Measurements from ENCODE around the gene CLPX. TPM values are rescaled to one million over a fixed set of nuclear protein-coding genes. Genes with fewer than 3 reads are reported as not detected.
"Not testable (repeated sequence)": the region's sequence is repeated elsewhere in the genome, so short reads cannot be mapped to it uniquely, and the experiment has no call there.

Gene CLPX
- polyA plus RNA-seq (2011; rRNA removed) (13.3 and 29.7 TPM in 2 replicates), polyA minus RNA-seq (2011; rRNA and poly(A)+ RNA removed) (7.4 and 13.1 TPM in 2 replicates)

DNA sequence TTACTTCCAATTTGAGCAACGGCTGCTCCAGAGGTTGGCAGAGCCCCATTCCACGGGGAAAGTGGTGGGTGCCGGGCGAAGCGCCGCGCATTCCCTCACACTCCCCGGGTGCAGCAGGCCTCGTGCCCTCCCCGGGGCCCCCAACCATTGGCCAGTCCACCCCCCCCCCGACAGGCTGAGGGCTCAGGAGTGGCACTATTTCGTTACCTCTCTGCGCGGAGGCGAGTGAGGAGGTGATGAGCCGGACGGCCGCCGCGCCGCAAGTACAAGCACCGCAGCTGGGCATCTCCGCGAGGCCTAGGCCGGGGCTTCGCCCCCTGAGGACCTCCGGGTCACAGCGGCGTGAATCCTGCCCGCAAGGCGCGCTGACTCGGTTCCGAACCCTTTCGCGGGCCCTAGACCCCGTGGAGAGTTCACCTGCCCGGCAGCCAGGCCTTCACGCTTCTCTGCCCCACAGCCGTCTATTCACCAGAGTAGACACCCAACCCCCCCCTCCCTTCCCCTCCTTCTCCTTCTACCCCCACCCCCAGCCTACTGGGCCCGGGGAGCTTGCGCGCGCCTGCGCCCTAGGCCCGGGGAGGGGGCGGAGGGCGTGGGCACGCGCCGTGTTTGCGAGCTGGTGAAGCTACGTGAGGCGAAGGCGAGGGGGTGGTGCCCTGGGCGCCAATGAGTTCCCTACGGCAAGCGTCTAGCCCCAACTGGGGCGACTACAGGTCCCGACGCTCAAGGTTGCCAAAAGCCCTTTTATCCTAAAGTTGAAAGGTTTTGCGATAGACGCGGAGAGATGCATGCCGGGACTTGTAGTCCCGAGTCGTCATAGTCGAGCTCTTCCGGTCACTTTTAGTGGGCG, at the start of gene CLPX:
Gene CLPX, minus strand, starts transcription at position 475 of the 850 bp plus-strand sequence. Its CDS starts 189 bp downstream, at position 286.
- H3K36me3 ChIP-seq (ENCODE audit: control insufficient read depth, insufficient read depth, low read length) = no peaks in the 10 kb centered on the region; the same call in 1 of the 2 replicates
- peak within 1 kb of the TSS; percentile 96 for H3K4me3 ChIP-seq (ENCODE audit: low read depth, low read length)
- H3K27me3 ChIP-seq (ENCODE audit: control insufficient read depth, insufficient read depth, low read length) = no peaks in the 10 kb centered on the region
- CTCF ChIA-PET = interaction anchor here (0.8 to 13.8 kb wide), 5 partner anchors 10 to 201 kb away, joined by 3 to 129 read pairs (median 6); no protein-coding TSS in a partner anchor
- POLR2A ChIA-PET = interaction anchor here (0.5 to 2.0 kb wide), 8 partner anchors 25 to 284 kb away, joined by 3 to 13 read pairs (median 8); partner anchors contain the start of genes PARP16 and RNU5B-1
- TF ChIP-seq, protein P1, sequence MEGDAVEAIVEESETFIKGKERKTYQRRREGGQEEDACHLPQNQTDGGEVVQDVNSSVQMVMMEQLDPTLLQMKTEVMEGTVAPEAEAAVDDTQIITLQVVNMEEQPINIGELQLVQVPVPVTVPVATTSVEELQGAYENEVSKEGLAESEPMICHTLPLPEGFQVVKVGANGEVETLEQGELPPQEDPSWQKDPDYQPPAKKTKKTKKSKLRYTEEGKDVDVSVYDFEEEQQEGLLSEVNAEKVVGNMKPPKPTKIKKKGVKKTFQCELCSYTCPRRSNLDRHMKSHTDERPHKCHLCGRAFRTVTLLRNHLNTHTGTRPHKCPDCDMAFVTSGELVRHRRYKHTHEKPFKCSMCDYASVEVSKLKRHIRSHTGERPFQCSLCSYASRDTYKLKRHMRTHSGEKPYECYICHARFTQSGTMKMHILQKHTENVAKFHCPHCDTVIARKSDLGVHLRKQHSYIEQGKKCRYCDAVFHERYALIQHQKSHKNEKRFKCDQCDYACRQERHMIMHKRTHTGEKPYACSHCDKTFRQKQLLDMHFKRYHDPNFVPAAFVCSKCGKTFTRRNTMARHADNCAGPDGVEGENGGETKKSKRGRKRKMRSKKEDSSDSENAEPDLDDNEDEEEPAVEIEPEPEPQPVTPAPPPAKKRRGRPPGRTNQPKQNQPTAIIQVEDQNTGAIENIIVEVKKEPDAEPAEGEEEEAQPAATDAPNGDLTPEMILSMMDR (IDR thresholded peaks at IDR 0.05; ENCODE audit: insufficient read depth, low read depth, low read length) = no peak
- peak; percentile 73 for DNase-seq (ENCODE audit: low read depth)

DNA sequence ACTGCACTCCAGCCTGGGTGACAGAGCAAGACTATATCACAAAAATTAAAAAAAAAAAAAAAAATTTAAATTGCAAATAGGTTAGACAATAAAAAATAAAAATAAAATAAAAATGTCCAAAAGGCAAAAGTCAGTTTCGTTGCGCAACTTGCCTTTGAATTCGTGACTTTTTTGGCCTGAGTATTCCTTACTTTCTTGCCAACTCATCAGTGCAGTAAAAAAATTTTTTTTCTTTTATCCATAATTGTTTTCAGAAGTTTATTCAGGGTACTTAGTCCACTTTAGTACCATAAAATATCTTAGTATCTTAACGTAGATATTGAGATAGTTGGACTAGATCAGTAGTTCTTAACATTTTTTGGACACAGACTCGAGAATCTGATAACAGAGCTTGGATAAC, 48.6 kb upstream of the CLPX start:
- DNase-seq (ENCODE audit: low read depth) = no peak
- Histone ChIP-seq H3K4me3 (ENCODE audit: low read depth, low read length) (no peak overlapping the region), H3K36me3 (ENCODE audit: control insufficient read depth, insufficient read depth, low read length) (no peaks in the 10 kb centered on the region), H3K27me3 (ENCODE audit: control insufficient read depth, insufficient read depth, low read length) (no peaks in the 10 kb centered on the region)
- TF ChIP-seq, protein P1 (IDR thresholded peaks at IDR 0.05; ENCODE audit: insufficient read depth, low read depth, low read length) = no peak
- ChIA-PET POLR2A (no interaction called here), CTCF (interaction anchor here (1.0 to 1.5 kb wide), 2 partner anchors 11 to 41 kb away, joined by 4 read pairs; no protein-coding TSS in a partner anchor)

DNA sequence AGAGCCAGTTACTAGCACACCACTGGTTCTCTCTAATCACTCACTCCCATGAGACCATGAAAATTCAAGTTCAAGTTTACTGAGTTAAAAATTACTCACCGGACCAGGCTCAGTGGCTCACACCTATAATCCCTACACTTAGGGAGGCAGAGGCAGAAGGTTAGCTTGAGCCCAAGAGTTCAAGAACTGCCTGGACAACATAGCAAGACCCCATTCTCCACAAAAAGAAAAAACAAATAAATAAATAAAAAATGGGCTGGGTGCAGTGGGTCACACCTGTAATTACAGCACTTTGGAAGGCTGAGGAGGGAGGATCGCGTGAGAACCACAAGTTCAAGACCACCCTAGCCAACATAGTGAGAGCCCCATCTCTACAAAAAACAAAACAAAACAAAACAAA, 47.4 kb upstream of the CLPX start:
- CTCF ChIA-PET = interaction anchor here (1.2 kb wide), 2 partner anchors 14 to 21 kb away, joined by 3 read pairs; no protein-coding TSS in a partner anchor
- POLR2A ChIA-PET = no interaction called here
- H3K27me3 ChIP-seq (ENCODE audit: control insufficient read depth, insufficient read depth, low read length) = no peaks in the 10 kb centered on the region
- TF ChIP-seq, protein P1 (IDR thresholded peaks at IDR 0.05; ENCODE audit: insufficient read depth, low read depth, low read length) = no peak
- no peak for DNase-seq (ENCODE audit: low read depth)
- H3K36me3 ChIP-seq (ENCODE audit: control insufficient read depth, insufficient read depth, low read length) = no peaks in the 10 kb centered on the region
- H3K4me3 ChIP-seq (ENCODE audit: low read depth, low read length) = no peak overlapping the region

DNA sequence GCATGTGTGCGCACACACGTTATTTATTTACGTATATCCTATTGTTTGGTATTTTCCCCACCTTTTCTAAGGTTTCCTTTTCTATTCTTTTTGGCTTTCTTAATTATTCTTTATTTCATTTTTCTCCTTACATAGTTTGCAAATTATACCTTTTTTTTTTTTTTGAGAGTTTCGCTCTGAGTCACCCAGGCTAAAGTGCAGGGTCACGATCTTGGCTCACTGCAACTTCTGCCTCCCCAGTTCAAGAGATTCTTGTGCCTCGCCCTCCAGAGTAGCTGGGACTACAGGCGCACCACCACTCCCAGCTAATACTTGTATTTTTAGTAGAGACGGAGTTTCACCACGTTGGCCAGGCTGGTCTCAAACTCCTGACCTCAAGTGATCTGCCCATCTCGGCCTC, 46.2 kb upstream of the CLPX start:
- DNase-seq (ENCODE audit: low read depth) = no peak
- ChIA-PET CTCF (interaction anchor here (0.6 to 1.2 kb wide), 3 partner anchors 16 to 197 kb away, joined by 3 read pairs; no protein-coding TSS in a partner anchor), POLR2A (no interaction called here)
- no peaks in the 10 kb centered on the region for H3K36me3 ChIP-seq (ENCODE audit: control insufficient read depth, insufficient read depth, low read length)
- TF ChIP-seq, protein P1 (IDR thresholded peaks at IDR 0.05; ENCODE audit: insufficient read depth, low read depth, low read length) = no peak
- H3K27me3 ChIP-seq (ENCODE audit: control insufficient read depth, insufficient read depth, low read length) = no peaks in the 10 kb centered on the region
- no peak overlapping the region for H3K4me3 ChIP-seq (ENCODE audit: low read depth, low read length)

DNA sequence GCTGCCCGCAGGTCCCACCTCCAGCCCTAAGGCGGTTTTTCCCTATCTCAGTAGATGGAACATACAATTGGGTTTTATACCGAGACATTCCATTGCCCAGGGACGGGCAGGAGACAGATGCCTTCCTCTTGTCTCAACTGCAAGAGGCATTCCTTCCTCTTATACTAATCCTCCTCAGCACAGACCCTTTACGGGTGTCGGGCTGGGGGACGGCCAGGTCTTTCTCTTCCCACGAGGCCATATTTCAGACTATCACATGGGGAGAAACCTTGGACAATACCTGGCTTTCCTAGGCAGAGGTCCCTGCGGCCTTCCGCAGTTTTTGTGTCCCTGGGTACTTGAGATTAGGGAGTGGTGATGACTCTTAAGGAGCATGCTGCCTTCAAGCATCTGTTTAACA, 41.8 kb upstream of the CLPX start:
- CTCF ChIA-PET; POLR2A ChIA-PET; H3K4me3 ChIP-seq (ENCODE audit: low read depth, low read length); H3K36me3 ChIP-seq (ENCODE audit: control insufficient read depth, insufficient read depth, low read length); DNase-seq (ENCODE audit: low read depth); H3K27me3 ChIP-seq (ENCODE audit: control insufficient read depth, insufficient read depth, low read length): not testable (repeated sequence)

Measured in BJ (cell line).